Ectodermal cell (in vitro differentiated cells): ENCODE results near the gene EPHB2.
"Not testable (repeated sequence)": the region's sequence is repeated elsewhere in the genome, so short reads cannot be mapped to it uniquely, and the experiment has no call there.

Source experiments
- H3K27ac ChIP-seq: 2 replicates; pipeline ENCODE4 v1.7.0; 2013; ENCODE audit warnings: mild to moderate bottlenecking, low read depth, low read length; ENCODE audit not compliant: insufficient read depth, poor library complexity, severe bottlenecking
- H3K27me3 ChIP-seq: 2 replicates; pipeline ENCODE4 v1.7.0; 2013; ENCODE audit warnings: mild to moderate bottlenecking, low read length; ENCODE audit not compliant: insufficient read depth, control insufficient read depth, poor library complexity, severe bottlenecking
- H3K36me3 ChIP-seq: one replicate; pipeline ENCODE4 v1.7.0; 2013; ENCODE audit warnings: low read length; ENCODE audit not compliant: control insufficient read depth, insufficient read depth
- H3K4me1 ChIP-seq: one replicate; pipeline ENCODE4 v1.7.0; 2013; ENCODE audit warnings: low read length; ENCODE audit not compliant: control insufficient read depth, insufficient read depth
- H3K4me3 ChIP-seq: 2 replicates; pipeline ENCODE4 v1.7.0; 2013; ENCODE audit warnings: low read depth, low read length, control low read depth; ENCODE audit not compliant: insufficient read depth
- H3K9me3 ChIP-seq: 2 replicates; pipeline ENCODE4 v1.7.0; 2013; ENCODE audit warnings: mild to moderate bottlenecking, low read length, moderate library complexity; ENCODE audit not compliant: control insufficient read depth
- WGBS, 2 experiments: methylation state at CpG; one replicate each; pipeline ENCODE4 v1.1.7; 2013; ENCODE audit warnings: missing lambda C conversion rate in 2 of 2; 5-methylcytosine and 5-hydroxymethylcytosine counted together

The EPHB2 gene

DNA sequence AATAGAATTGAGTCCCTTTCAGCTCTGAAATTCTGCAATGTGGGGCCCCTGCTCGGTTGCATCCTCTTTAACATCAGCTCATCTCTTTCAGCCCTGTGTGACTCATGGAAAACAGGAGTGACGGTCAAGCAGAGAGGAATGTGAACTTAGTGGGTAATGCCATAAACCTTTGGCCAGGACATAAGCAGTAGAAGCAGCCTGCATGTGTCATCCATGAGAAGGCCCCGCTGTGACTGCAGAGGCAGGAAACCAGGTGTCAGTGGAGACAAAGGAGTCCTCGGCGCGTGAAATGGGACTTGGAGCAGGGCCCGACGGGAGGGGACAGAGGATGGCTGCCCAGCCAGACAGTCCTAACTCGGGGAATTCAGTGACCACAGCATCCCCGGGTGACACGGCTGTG lies 21.1 kb upstream of the EPHB2 start:
- no peaks in the 10 kb centered on the region for H3K36me3 ChIP-seq
- WGBS, 2 experiments = 59 to 69% methylated on average over 11 of the region's 11 CpGs
- no peak overlapping the region for H3K4me3 ChIP-seq
- H3K4me1 ChIP-seq = peaks cover 16% of the 10 kb centered on the region
- no peak overlapping the region for H3K27ac ChIP-seq
- no peaks in the 10 kb centered on the region for H3K27me3 ChIP-seq
- H3K9me3 ChIP-seq = no peaks in the 10 kb centered on the region

DNA sequence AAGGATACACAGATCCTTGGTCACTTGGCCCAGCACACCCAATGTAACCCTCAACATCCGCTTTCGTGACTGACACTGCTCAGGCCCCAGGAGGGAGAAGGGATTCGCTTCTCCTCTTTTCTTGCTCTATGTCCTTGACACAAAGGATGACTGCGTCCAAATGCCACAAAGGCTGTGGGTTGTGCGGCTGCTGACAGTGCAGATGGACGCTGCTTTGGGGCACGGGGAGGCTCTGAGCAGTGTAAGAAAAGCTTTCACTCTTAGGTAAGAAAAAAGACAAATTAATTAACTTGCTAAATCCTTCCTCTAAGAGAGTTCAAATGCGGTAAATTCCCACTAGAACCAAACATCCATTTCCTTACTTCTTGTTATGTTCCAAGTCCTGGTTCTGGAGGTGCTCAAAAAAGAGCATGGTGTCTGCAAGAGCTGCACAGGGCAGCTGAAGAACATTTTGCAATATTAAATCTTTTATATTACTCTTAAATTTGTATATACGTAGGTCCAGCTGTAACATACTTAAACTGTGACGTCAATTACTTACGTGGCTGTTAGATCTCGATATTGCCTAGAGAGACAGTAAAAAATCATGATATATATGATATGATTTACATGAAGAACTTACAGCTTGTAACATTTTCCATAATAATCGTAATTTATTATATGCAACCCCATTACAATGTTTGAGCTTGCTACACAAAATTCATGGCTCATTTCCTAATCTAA lies 19.4 kb upstream of the EPHB2 start:
- Histone ChIP-seq H3K36me3 (no peaks in the 10 kb centered on the region), H3K4me3 (no peak overlapping the region), H3K27ac (no peak overlapping the region), H3K4me1 (no peaks in the 10 kb centered on the region), H3K9me3 (no peaks in the 10 kb centered on the region), H3K27me3 (no peaks in the 10 kb centered on the region)
- 58 to 73% methylated on average over 5 to 13 of the region's 13 CpGs for WGBS, 2 experiments

DNA sequence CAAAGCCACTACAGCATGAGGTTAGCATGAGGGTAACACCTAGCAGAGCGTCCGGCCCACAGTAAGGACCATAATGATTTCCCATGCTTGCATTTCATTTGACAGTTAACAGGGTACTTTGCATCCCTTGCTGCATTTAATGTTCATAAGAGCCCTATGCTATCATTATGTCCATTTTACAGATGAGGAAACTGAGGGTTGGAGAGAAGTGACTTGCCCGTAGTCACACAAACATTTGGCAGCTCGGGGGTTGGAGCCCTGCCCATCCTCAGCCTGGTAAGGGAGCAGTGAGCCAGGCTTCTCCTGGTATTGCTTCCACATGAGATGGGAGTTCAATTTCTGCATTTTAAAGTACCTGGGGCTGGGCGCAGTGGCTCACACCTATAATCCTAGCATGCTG lies 16.5 kb upstream of the EPHB2 start:
- H3K9me3 ChIP-seq = no peaks in the 10 kb centered on the region
- H3K27ac ChIP-seq = no peak overlapping the region
- H3K36me3 ChIP-seq = no peaks in the 10 kb centered on the region
- H3K27me3 ChIP-seq = no peaks in the 10 kb centered on the region
- no peak overlapping the region for H3K4me3 ChIP-seq
- 92 to 94% methylated on average over 5 of the region's 5 CpGs for WGBS, 2 experiments
- no peaks in the 10 kb centered on the region for H3K4me1 ChIP-seq

DNA sequence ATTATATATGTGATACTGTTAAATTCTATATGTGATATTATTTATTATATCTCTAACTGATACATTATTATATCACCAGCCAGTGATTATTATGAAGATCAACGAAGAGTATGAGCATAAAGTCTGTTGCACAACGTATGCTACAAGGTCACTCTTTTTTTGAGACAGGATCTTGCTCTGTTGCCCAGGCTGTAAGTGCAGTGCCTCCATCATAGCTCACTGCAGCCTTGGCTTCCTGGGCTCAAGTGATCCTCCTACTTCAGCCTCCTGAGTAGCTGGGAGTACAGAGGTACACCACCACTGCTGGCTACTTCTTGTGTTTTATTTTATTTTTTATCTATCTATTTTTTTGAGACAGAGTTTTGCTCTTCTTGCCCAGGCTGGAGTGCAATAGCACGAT lies 14.0 kb upstream of the EPHB2 start:
- no peaks in the 10 kb centered on the region for H3K36me3 ChIP-seq
- WGBS, 2 experiments = 86 to 94% methylated on average over 3 of the region's 3 CpGs

GRCh38 chr1:22697980-22698379 lies 12.7 kb upstream of the EPHB2 start:
- H3K4me3 ChIP-seq = no peak overlapping the region
- no peak overlapping the region for H3K27ac ChIP-seq
- H3K36me3 ChIP-seq = no peaks in the 10 kb centered on the region
- 85 to 92% methylated on average over 5 of the region's 5 CpGs for WGBS, 2 experiments
- peaks cover 2% of the 10 kb centered on the region for H3K4me1 ChIP-seq
- no peaks in the 10 kb centered on the region for H3K9me3 ChIP-seq
- H3K27me3 ChIP-seq = no peaks in the 10 kb centered on the region

More for the DNA sequence above, 14.0 kb upstream of the EPHB2 start:
- Histone ChIP-seq H3K9me3 (no peaks in the 10 kb centered on the region), H3K27me3 (no peaks in the 10 kb centered on the region), H3K27ac (no peak overlapping the region), H3K4me1 (peaks cover 2% of the 10 kb centered on the region), H3K4me3 (no peak overlapping the region)

DNA sequence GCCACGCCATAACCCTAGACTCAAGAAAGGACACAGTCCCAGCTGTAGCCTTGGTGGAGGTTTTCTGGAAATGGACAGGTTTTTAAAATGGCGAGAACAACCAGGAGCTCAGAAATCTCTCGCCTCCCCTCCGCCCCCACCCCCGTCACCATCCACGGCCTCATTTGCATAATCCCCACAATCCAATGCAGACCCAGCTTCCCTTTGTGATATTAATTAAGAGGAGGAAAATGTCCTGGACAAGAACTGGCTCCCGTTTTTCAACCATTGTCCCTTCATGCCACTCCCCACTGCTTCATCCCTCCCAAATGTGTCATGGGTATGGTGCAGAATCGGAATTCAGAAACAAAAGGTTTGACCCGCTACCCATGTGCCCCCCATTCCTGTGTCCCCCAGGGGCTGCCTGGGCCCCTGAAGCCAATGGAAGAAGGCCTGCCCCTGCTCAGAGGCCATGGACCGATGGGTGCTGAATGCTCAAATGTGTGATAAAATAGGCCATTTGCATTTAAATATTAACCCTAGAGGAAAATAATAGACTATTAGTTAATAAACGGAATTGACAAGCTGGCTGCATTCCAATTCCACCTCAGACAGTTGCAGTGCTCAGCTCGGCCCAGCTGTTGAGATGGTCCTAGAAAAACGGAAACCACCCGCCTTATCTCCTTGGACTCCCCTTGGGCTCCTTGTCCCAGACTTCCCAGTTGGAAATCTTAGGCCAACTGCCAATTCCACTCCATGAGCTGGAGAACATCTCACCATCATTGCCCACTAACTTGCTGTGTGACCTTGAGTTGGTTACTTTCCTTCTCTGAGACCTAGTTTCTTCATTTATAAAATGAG lies 10.7 kb upstream of the EPHB2 start:
- Histone ChIP-seq H3K27me3 (no peaks in the 10 kb centered on the region), H3K36me3 (no peaks in the 10 kb centered on the region), H3K27ac (no peak overlapping the region), H3K9me3 (no peaks in the 10 kb centered on the region), H3K4me1 (peaks cover 2% of the 10 kb centered on the region), H3K4me3 (no peak overlapping the region)
- 81 to 84% methylated on average over 13 to 14 of the region's 14 CpGs for WGBS, 2 experiments

GRCh38 chr1:22702296-22703085 lies 8.1 kb upstream of the EPHB2 start:
- no peak overlapping the region for H3K27ac ChIP-seq
- no peaks in the 10 kb centered on the region for H3K9me3 ChIP-seq
- H3K27me3 ChIP-seq = no peaks in the 10 kb centered on the region
- no peak overlapping the region for H3K4me3 ChIP-seq
- H3K36me3 ChIP-seq = no peaks in the 10 kb centered on the region
- H3K4me1 ChIP-seq = peaks cover 2% of the 10 kb centered on the region
- 87 to 91% methylated on average over 12 of the region's 12 CpGs for WGBS, 2 experiments

- no peaks in the 10 kb centered on the region for H3K9me3 ChIP-seq
- H3K27ac ChIP-seq = no peak overlapping the region
- 45 to 51% methylated on average over 2 of the region's 2 CpGs for WGBS, 2 experiments
- peaks cover 4% of the 10 kb centered on the region for H3K4me1 ChIP-seq
- no peaks in the 10 kb centered on the region for H3K27me3 ChIP-seq
- no peaks in the 10 kb centered on the region for H3K36me3 ChIP-seq
- no peak overlapping the region for H3K4me3 ChIP-seq
These were observed 6.1 kb upstream of the EPHB2 start for GRCh38 chr1:22704440-22705067.

DNA sequence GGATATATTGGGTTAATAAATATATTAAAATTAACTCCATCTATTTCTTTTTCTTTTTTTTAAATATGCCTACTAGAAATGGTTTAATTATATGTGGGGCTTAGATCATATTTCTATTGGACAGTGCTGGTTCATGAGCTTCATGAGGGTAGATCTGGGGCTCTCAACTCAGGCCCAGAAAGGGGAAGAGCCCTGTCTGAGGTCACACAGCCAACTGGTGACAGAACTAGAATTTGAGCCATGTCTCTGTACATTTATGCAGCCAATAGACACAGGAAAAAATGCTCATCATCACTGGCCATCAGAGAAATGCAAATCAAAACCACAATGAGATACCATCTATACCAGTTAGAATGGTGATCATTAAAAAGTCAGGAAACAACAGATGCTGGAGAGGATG lies 5.1 kb upstream of the EPHB2 start:
- Histone ChIP-seq H3K9me3 (no peaks in the 10 kb centered on the region), H3K4me3 (no peak overlapping the region), H3K36me3 (no peaks in the 10 kb centered on the region), H3K27ac (no peak overlapping the region), H3K4me1 (peaks cover 5% of the 10 kb centered on the region), H3K27me3 (no peaks in the 10 kb centered on the region)

DNA sequence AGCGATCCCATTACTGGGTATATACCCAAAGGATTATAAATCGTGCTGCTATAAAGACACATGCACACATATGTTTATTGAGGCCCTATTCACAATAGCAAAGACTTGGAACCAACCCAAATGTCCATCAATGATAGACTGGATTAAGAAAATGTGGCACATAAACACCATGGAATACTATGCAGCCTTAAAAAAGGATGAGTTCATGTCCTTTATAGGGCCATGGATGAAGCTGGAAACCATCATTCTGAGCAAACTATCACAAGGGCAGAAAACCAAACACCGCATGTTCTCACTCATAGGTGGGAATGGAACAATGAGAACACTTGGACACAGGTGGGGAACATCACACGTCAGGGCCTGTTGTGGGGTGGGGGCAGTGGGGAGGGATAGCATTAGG lies 4.5 kb upstream of the EPHB2 start:
- H3K4me3 ChIP-seq, H3K27me3 ChIP-seq, H3K4me1 ChIP-seq, H3K9me3 ChIP-seq, H3K27ac ChIP-seq, H3K36me3 ChIP-seq: not testable (repeated sequence)
- WGBS, 2 experiments = 83 to 87% methylated on average over 4 of the region's 4 CpGs
